NCI-H345 treated with DMSO at 0.1 percent for 48 hours (cell line): Measurements from ENCODE around the gene NCAPD3.

Experiments
- DNase-seq: peaks from one replicate; lab custom pipeline; 2025; ENCODE audit not compliant: unreplicated experiment; lab: John Stamatoyannopoulos, UW

The NCAPD3 gene

DNA sequence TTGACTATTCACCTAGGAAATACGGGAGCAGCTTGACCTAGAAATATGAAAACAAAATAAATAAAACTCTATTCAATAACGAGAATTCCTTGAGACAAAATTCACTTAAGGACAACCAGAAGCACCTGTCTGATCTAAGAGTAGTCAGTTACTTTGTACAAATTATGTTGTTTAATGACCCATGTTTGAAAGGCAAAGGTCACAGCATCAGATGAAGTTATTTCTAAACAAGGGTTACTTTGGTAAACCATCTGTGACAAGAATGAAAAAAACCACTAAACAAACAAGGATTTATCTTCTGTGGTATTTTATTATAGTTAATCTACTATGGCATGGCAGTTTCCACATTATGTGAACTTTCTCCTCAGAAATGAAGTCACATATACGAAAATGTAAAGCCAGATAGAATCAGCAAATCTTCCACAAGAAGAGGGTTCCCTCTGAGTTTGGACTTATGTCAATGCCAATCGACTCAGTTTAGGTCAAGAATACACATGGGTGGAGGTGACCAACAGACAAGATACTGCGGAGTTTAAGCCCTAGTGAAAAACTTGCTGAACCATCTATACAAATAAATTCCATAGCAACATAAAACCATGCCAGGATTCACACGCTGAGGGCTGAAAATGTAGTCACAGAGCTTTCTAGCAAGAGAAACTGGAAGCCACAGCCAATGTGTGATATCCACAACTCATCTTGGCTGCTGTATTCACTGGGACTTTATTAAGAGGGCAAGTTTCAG lies 53.4 kb downstream of the NCAPD3 start:
- DNase-seq: no peak

DNA sequence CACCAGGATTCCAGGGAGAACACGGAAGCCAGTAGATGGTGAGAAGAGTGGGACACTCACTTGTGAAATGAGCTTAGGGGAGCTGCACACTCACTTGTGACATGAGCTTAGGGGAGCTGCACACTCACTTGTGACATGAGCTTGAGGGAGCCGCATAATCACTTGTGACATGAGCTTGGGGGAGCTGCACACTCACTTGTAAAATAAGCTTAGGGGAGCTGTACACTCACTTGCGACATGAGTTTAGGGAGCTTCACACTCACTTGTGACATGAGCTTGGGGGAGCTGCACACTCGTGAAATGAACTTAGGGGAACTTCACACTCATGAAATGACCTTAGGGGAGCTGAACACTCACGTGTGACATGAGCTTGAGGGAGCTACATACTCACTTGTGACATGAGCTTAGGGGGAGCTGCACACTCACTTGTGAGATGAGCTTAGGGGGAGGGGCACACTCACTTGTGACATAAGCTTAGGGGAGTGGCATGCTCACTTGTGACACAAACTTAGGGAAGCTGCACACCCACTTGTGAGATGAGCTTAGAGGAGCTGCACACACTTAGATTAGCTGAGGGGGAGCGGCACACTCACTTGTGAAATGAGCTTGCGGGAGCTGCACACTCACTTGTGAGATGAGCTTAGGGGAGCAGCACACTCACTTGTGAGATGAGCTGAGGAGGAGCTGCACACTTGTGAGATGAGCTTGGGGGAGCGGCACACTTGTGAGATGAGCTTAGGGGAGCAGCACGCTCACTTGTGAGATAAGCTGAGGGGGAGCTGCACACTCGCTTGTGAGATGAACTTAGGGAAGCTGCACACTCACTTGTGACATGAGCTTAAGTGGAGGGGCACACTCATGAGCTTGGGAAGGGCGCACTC lies 59.0 kb downstream of the NCAPD3 start:
- DNase-seq: no peak

DNA sequence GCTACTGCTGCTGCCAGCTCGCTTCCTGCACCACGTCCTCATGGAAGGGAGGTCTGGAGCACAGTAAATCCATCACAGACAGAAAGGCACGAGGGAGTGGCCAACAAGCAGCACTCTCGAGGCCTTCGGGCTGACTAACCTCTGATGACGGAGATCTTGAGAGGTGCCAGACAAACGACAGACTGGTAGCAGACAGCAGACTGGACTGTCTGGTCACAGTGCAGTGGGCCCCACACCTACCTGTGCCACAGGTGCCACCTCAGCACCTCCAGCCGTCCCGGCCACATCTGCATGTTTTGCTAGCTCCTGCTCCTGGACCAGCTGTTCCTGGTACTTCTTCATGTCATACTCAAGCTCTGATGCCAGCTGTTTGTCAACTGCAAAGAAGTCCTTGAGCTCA lies 64.1 kb downstream of the NCAPD3 start:
- DNase-seq: no peak

DNA sequence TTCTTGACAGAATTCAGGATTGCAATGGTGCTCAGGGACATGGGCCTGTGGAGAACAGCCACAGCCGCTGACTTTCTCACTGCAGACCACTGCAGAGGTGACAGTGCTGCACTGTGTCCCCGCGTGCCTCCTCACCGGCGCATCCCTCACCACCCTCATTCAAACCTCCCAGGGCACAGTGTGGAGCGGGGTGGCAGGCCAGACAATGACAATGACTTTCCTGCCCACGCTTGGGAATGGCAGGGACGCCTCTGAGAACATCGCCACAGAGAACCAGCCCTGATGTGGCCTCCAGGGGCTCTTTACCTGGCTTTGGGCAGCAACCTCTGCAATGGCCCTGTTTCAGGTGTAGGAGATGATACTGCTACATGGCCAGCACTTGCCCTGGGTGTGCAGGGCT lies 65.7 kb downstream of the NCAPD3 start:
- DNase-seq: no peak

- no peak for DNase-seq
Observed at GRCh38 chr11:134157451-134157850, 66.3 kb downstream of the NCAPD3 start.

DNA sequence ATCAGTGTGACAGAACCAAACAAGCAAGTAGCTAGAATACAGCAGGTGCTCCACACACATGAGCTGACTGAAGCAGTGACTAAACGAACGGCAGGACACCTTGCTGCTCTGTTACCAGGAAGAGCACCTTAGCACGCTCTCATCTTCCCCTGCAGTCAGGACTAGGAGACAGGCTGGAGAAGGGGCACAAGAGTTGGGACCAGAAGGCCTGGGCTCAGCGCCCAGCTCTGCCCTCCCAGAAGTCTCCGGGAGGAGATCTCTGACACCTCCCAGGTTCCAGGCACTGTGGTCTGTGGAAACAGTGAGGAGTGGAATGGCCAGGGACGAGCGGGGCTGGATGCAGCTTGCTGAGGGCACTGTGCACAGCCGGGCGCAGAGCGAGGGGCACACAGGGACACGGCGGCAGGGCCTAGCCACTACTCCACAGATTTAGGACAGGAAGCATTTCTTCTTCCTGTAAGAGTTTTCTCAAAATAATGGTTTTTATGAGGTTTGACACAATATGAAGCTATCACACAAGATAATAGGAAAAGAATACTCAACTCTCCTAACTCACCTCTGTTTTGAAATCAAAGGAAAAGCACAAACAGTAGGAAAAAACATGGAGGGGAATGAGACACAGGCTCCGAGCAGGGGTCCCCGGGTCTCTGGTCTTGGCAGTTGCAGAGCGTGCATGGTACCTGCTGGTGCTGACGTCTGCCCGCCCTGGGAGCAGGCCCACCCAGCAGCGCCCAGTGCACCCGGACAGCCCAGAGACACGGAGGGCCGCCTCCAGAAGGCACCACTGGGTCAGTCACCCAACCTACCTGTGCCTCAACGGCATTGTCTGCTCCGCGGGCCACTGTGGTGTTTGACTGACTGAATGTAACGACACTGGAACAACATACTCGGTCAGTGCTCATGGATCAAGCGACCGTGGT lies 67.6 kb downstream of the NCAPD3 start:
- DNase-seq: no peak

DNA sequence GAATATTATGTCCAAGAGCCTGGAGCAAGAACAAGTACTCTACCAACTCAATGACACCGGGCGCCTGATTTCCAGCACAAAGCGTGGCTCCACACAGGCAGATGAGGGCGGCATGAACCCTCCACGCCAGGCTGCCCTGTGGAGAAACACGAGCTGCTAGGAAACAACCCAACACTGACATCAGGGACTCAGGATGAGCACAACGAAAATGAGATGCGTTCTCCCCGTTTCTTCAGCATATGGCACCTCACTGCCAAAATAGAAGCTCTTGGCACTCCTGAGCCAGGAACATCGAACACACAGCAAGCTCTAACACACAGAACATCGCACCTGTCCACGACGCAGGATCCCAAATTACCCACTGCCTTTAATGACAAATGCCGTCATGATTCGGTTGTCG lies 68.3 kb downstream of the NCAPD3 start:
- no peak for DNase-seq

GRCh38 chr11:134154441-134154840 lies 69.3 kb downstream of the NCAPD3 start:
- no peak for DNase-seq

GRCh38 chr11:134153147-134153905 lies 70.4 kb downstream of the NCAPD3 start:
- DNase-seq: peak; percentile 60

- no peak for DNase-seq
Observed at GRCh38 chr11:134152696-134153095, 71.1 kb downstream of the NCAPD3 start.

DNA sequence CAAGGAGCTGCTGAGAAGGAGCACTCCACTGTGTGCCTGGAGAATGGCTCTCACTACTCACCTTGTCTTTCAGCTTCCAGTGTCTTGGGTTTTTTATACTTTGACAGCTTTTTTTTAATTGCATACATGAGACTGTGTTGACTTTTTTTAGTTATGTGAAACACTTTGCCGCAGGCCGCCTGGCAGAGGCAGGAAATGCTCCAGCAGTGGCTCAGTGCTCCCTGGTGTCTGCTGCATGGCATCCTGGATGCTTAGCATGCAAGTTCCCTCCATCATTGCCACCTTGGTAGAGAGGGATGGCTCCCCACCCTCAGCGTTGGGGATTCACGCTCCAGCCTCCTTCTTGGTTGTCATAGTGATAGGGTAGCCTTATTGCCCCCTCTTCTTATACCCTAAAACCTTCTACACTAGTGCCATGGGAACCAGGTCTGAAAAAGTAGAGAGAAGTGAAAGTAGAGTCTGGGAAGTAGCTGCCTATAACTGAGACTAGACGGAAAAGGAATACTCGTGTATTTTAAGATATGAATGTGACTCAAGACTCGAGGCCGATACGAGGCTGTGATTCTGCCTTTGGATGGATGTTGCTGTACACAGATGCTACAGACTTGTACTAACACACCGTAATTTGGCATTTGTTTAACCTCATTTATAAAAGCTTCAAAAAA lies 72.6 kb downstream of the NCAPD3 start:
- DNase-seq: no peak

GRCh38 chr11:134150195-134150903 lies 73.4 kb downstream of the NCAPD3 start:
- no peak for DNase-seq

GRCh38 chr11:134149371-134149770 lies 74.4 kb downstream of the NCAPD3 start:
- no peak for DNase-seq

GRCh38 chr11:134146598-134146997 lies 77.2 kb downstream of the NCAPD3 start:
- DNase-seq: no peak

GRCh38 chr11:134145715-134146114 lies 78.1 kb downstream of the NCAPD3 start:
- DNase-seq: peak; percentile 75

DNA sequence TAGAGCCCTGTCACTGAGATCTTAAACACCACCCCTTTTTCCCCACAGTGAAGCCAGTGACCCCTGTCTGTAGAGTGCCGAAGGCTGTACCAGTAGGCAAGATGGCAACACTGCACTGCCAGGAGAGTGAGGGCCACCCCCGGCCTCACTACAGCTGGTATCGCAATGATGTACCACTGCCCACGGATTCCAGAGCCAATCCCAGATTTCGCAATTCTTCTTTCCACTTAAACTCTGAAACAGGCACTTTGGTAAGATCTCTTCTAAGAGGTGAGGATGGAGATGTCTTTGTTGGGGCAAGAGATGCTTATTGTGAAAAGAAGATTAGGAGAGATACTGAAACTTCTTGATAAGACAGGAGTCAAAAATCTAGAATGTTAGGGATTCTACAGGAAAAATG lies 79.0 kb downstream of the NCAPD3 start:
- DNase-seq: no peak

GRCh38 chr11:134143801-134144200 lies 80.0 kb downstream of the NCAPD3 start:
- no peak for DNase-seq

DNA sequence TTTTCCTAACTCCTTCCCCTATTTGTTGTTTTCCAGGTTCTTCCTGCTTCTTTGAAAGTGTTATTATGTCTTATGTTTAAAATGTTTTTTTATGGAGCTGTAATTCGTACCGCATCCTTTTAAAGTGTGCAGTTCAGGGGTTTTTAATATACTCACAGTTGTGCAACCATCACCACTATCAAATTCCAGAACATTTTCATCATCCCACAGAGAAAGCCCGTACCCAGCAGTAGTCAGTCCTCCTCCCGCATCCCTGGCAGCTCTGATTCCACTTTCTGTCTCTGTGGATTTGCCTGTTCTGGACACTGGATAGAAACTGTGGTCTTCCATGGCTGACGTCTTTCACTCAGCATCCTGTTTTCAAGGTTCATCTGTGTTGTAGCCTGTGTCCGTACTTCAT lies 81.2 kb downstream of the NCAPD3 start:
- DNase-seq: no peak

DNA sequence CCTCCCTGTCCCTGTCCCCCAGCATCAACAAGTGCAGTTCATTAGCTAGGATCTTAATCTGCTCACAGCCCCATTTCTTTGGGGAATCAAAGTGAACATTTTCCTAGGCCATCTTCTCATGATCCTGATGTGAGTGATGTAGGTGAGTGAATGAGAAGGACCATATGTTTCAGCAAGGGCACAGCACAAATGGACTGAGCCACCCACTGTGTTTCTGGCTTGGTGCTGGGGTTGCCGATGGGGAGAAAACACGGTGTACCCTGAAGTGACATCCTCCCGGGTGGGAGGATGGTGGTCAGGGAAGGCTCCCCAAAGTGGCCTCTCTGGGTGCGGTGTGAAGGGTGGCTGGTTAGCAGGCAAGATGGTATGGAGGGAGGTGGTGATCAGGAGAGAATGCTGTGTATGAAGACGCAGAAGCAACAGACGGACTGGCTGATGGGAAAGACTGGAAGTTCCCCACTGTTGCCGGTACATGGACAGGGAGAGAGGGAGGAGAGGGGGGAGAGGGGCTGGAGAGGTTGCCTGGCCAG lies 82.7 kb downstream of the NCAPD3 start:
- DNase-seq: no peak
